GM06990 (cell line): Measurements from ENCODE around the gene DCHS2.

Source experiments
- DNase-seq: peaks from one replicate; pipeline ENCODE4 v3.0.0-alpha.2; 2011; ENCODE audit not compliant: insufficient read length; ENCODE audit errors: extremely low read depth
- H3K27me3 ChIP-seq: replicated peaks from 2 replicates; pipeline ENCODE4 v1.6.0; 2011; ENCODE audit warnings: low read length; ENCODE audit not compliant: control insufficient read depth, insufficient read depth
- H3K36me3 ChIP-seq: 2 replicates; pipeline ENCODE4 v1.5.1; 2011; ENCODE audit warnings: low read length; ENCODE audit not compliant: control insufficient read depth, insufficient read depth
- H3K4me3 ChIP-seq: replicated peaks from 2 replicates; pipeline ENCODE4 v1.5.1; 2011; ENCODE audit warnings: low read depth, mild to moderate bottlenecking, control low read depth, low read length
- TF ChIP-seq, protein P1 (sequence below): IDR thresholded peaks from 2 replicates; pipeline ENCODE4 v1.5.1; 2011; ENCODE audit warnings: low read length, control low read depth, mild to moderate bottlenecking, inconsistent platforms; ENCODE audit not compliant: insufficient read depth, poor library complexity, severe bottlenecking

The DCHS2 gene

DNA sequence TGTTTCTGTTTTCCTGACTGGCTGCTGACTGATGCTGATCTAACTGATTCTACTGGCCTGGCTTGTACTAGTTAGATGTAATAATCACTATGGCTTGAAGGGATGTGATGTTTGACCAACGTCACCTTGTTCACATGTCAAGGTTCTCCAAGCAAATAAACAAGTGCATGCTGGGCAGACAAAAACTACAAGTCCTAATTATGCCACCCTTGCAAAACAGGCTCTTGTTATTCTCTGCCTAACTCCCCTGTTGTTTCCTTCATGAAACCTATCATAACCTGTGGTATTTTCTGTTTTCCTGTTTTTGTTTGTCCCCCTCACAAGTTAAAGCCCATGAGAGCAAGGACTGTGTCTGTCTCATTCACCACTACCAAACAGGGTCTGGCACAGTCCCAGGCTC is 146.2 kb downstream of the DCHS2 start:
- Histone ChIP-seq H3K36me3 (no peaks in the 10 kb centered on the region), H3K27me3 (no peaks in the 10 kb centered on the region), H3K4me3 (no peak overlapping the region)
- TF ChIP-seq, protein P1, sequence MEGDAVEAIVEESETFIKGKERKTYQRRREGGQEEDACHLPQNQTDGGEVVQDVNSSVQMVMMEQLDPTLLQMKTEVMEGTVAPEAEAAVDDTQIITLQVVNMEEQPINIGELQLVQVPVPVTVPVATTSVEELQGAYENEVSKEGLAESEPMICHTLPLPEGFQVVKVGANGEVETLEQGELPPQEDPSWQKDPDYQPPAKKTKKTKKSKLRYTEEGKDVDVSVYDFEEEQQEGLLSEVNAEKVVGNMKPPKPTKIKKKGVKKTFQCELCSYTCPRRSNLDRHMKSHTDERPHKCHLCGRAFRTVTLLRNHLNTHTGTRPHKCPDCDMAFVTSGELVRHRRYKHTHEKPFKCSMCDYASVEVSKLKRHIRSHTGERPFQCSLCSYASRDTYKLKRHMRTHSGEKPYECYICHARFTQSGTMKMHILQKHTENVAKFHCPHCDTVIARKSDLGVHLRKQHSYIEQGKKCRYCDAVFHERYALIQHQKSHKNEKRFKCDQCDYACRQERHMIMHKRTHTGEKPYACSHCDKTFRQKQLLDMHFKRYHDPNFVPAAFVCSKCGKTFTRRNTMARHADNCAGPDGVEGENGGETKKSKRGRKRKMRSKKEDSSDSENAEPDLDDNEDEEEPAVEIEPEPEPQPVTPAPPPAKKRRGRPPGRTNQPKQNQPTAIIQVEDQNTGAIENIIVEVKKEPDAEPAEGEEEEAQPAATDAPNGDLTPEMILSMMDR: no peak
- no peak for DNase-seq

DNA sequence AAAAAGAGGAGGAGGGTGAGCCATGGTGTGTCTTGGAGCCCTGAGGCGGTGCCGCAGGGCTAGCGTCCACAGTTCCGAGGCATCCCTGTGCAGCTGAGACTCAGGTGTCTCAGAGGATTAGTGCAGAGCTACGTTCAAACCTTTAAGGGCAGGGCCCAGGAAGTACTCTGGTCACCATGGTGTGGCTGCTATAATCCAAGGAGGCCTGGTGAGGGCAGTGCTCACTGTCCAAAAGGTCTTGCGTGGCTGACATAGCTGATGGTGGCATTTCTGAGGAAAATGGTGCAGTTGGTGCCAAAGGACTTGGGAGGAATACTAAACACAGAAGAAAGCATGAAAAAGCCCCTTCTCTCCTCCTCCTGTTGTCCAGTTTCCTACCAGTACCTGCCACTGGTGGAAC is 146.9 kb downstream of the DCHS2 start:
- Histone ChIP-seq H3K27me3 (no peaks in the 10 kb centered on the region), H3K4me3 (no peak overlapping the region), H3K36me3 (no peaks in the 10 kb centered on the region)
- TF ChIP-seq, protein P1: peak; percentile 30
- no peak for DNase-seq

DNA sequence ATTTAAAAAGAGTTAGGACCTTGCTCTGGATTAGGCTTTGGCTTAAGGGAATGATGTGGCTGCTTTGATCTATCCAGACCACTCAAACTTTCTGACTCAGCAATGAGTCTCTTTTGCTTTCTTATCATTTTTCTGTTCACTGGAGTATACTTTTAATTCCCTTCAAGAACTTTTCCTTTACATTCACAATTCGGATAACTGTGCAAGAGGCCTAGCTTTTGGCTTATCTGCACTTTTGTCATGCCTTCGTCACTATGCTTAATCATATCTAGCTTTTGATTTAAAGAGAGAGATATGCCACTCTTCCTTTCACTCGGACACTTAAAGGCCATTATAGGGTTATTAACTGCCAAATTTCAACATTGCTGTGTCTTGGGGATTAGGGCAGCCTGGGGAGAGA is 147.9 kb downstream of the DCHS2 start:
- H3K4me3 ChIP-seq: no peak overlapping the region
- no peaks in the 10 kb centered on the region for H3K36me3 ChIP-seq
- TF ChIP-seq, protein P1: no peak
- no peaks in the 10 kb centered on the region for H3K27me3 ChIP-seq
- DNase-seq: no peak

DNA sequence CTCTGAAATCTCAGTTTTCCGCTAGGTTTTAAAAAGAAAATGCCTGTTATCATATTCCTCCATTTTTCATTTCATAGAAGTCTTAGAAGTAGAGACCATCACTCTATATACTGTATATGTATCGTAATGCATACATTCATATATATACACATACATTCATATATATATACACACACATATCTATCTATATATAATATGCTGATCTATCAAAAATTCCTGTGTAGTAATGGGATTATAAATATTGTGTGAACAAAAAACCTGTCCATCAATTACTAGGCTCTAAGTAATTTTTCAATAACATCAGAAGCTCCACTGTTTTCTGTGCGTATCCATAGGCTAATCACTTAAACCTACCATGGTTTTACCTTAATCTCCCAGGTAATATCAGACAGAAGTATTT is 150.2 kb downstream of the DCHS2 start:
- TF ChIP-seq, protein P1: no peak

DNA sequence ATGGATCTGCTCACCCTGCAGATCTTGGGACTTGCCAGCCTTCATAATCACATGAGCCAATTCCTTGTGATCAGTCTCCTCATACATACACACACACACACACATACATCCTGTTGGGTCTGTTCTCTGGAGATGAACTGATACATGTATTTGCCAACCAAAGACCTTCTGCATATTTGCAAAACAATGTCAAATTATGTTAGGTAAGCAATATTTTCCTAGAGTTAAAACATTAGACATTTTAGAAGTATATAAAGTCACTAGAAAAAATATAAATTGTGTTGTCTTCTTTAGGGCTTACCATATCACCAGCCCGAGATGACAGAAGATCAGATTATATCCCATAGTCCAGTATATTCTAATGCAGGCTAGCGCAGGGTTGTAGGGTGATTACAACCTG is 156.0 kb downstream of the DCHS2 start:
- Histone ChIP-seq H3K27me3 (no peaks in the 10 kb centered on the region; the same call in 1 of the 2 replicates), H3K36me3 (no peaks in the 10 kb centered on the region), H3K4me3 (no peak overlapping the region)
- no peak for DNase-seq
- TF ChIP-seq, protein P1: no peak

More for the DNA sequence above, 150.2 kb downstream of the DCHS2 start:
- H3K36me3 ChIP-seq: no peaks in the 10 kb centered on the region
- no peak for DNase-seq
- no peaks in the 10 kb centered on the region for H3K27me3 ChIP-seq
- H3K4me3 ChIP-seq: no peak overlapping the region
